ENCODE data around the gene AK2.

DNA sequence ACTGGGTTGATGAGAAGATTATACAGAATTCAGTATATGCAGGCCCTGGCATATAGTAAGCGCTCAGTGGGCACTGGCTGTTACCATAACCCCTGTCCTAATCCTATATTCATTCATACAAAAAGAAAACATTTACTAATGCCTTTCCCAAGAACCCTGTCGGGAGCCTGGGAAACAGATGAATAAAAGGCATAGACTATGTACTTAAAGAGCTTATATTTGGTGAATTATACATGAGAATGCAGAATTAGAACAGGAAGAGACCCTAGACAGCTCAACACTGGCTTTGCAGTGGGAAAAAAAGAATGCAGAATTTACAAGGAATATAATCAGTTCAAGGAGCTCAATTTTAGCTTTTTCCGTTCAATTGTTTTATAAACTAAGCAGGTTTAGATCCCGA, 10.9 kb downstream of the AK2 start:
- TF ChIP-seq CTCF (IDR thresholded peaks at IDR 0.05; ENCODE audit: insufficient read depth, low read length) (no peak), POLR2AphosphoS5 (IDR thresholded peaks at IDR 0.05; ENCODE audit: low read depth) (no peak), GABPA (IDR thresholded peaks at IDR 0.05; ENCODE audit: low read depth) (no peak)
- TF ChIP-seq, protein P1, sequence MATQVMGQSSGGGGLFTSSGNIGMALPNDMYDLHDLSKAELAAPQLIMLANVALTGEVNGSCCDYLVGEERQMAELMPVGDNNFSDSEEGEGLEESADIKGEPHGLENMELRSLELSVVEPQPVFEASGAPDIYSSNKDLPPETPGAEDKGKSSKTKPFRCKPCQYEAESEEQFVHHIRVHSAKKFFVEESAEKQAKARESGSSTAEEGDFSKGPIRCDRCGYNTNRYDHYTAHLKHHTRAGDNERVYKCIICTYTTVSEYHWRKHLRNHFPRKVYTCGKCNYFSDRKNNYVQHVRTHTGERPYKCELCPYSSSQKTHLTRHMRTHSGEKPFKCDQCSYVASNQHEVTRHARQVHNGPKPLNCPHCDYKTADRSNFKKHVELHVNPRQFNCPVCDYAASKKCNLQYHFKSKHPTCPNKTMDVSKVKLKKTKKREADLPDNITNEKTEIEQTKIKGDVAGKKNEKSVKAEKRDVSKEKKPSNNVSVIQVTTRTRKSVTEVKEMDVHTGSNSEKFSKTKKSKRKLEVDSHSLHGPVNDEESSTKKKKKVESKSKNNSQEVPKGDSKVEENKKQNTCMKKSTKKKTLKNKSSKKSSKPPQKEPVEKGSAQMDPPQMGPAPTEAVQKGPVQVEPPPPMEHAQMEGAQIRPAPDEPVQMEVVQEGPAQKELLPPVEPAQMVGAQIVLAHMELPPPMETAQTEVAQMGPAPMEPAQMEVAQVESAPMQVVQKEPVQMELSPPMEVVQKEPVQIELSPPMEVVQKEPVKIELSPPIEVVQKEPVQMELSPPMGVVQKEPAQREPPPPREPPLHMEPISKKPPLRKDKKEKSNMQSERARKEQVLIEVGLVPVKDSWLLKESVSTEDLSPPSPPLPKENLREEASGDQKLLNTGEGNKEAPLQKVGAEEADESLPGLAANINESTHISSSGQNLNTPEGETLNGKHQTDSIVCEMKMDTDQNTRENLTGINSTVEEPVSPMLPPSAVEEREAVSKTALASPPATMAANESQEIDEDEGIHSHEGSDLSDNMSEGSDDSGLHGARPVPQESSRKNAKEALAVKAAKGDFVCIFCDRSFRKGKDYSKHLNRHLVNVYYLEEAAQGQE (IDR thresholded peaks at IDR 0.05; ENCODE audit: insufficient replicate concordance, low read depth), result no peak

Data from HL-60 (cell line).